ENCODE data around the gene ECPAS. TPM values are rescaled to one million over a fixed set of nuclear protein-coding genes. Genes with fewer than 3 reads are reported as not detected.

ECPAS gene
- polyA plus RNA-seq (33.5 to 53.5 TPM (median 46.2 TPM) in 3 replicates), polyA minus RNA-seq (55.9 to 160 TPM (median 94.1 TPM) in 3 replicates)
- polyA plus RNA-seq (2011; ENCODE audit: low read depth) = 38.9 TPM
- 23.9 and 38.6 TPM in 2 replicates for polyA plus RNA-seq (2011; cell fraction: cytosol; rRNA removed)
- polyA plus RNA-seq (2011; cell fraction: nucleus; rRNA removed) = 71.3 and 88.5 TPM in 2 replicates
- polyA plus RNA-seq (2012; ENCODE audit: low replicate concordance) = 31.1 and 48.7 TPM in 2 replicates
- 69.8 TPM for polyA minus RNA-seq (2011; cell fraction: cytosol; rRNA and poly(A)+ RNA removed)
- 83.0 and 155 TPM in 2 replicates for polyA minus RNA-seq (2011; cell fraction: nucleus; rRNA and poly(A)+ RNA removed)

DNA sequence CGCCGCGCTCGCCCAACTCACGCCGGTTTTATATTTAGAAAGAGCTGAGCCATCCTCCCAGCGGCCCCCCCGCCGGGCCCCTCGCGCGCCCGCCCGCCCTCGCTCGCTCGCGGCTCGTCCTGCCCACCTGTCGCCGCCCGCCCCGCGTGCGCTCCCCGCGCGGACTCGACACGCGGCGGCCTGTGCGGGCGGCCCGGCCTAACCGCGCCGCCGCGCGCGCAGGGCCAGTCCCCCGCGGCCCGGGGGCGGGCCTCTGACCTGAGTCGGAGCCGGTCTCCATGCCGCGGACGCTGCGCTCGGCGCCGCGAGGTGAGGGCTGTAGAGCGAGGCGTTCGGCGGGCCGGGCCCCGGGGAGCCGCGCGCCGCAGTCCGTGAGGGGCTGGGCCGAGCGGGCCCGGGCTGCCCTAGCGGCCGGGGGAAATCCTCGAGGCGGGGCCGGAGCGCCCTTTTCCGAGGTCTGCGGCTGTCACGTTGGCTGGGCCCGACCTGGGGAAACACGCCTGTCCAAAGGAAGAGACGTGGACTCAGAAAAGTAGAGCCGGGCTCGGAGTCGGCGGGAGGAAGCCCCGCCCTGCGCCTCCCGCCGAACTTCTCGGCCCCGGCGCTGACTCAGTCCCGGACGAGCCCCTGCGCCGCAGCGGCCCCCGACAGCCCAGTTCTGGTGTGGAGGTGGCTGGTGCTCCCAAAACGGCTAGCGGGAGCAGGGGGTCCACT, at the start of gene ECPAS:
Gene ECPAS, minus strand, starts transcription at position 526 of the 714 bp plus-strand sequence. CDS start 11,465 bp downstream, outside the sequence.
- Histone ChIP-seq H3K4me3 (ENCODE audit: control insufficient read depth in 2 of 3, extremely low read depth in 1 of 3, insufficient read depth in 2 of 3, low read depth in 1 of 3, low read length in 3 of 3) (peak within 1 kb of the TSS; percentile 87 to 93 (median 93)), H3K9me1 (ENCODE audit: control insufficient read depth, extremely low read depth, insufficient read depth, low read length) (no peaks in the 10 kb centered on the region), H3K4me1 (ENCODE audit: control insufficient read depth, extremely low read depth, insufficient read depth, low read length) (peaks cover 8% of the 10 kb centered on the region), H3K9me3 (ENCODE audit: control insufficient read depth, low read depth, low read length) (no peaks in the 10 kb centered on the region), H3K36me3 (ENCODE audit: control insufficient read depth in 2 of 2, extremely low read depth in 1 of 2, insufficient read depth in 2 of 2, low read length in 2 of 2) (no peaks in the 10 kb centered on the region), H3K9ac (ENCODE audit: control insufficient read depth, extremely low read depth, insufficient read depth, low read length) (peak within 1 kb of the TSS; percentile 94), H3K27ac (ENCODE audit: control insufficient read depth, insufficient read depth, low read length) (peak within 1 kb of the TSS; percentile 86), H3K79me2 (ENCODE audit: control insufficient read depth, insufficient read depth, low read length) (peaks cover 44% of the 10 kb centered on the region), H3K4me2 (ENCODE audit: control insufficient read depth, extremely low read depth, insufficient read depth, low read depth, low read length) (peak within 1 kb of the TSS; percentile 95), H4K20me1 (ENCODE audit: control insufficient read depth, extremely low read depth, insufficient read depth, low read length) (peaks cover 6% of the 10 kb centered on the region), H2AFZ (ENCODE audit: control insufficient read depth, low read length) (peak within 1 kb of the TSS; percentile 96), H3K27me3 (ENCODE audit: control insufficient read depth, extremely low read depth, insufficient read depth, low read length) (no peaks in the 10 kb centered on the region)
- dilution Hi-C loops (cut with MboI; ENCODE audit: extremely low pct_ligation_motif_present, low sequenced_read_pairs) = no loop called here
- DNase-seq (ENCODE audit: low read depth, low spot score) (peak; percentile 23), FAIRE-seq (no peak)
- no peak for TF ChIP-seq EZH2 (IDR thresholded peaks at IDR 0.05; ENCODE audit: low read length)
- TF ChIP-seq, protein P1, sequence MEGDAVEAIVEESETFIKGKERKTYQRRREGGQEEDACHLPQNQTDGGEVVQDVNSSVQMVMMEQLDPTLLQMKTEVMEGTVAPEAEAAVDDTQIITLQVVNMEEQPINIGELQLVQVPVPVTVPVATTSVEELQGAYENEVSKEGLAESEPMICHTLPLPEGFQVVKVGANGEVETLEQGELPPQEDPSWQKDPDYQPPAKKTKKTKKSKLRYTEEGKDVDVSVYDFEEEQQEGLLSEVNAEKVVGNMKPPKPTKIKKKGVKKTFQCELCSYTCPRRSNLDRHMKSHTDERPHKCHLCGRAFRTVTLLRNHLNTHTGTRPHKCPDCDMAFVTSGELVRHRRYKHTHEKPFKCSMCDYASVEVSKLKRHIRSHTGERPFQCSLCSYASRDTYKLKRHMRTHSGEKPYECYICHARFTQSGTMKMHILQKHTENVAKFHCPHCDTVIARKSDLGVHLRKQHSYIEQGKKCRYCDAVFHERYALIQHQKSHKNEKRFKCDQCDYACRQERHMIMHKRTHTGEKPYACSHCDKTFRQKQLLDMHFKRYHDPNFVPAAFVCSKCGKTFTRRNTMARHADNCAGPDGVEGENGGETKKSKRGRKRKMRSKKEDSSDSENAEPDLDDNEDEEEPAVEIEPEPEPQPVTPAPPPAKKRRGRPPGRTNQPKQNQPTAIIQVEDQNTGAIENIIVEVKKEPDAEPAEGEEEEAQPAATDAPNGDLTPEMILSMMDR (optimal IDR thresholded peaks at IDR 0.05 in 1 of 3, IDR thresholded peaks at IDR 0.05 in 1 of 3, conservative IDR thresholded peaks at IDR 0.05 in 1 of 3; ENCODE audit: extremely low read depth in 1 of 3, insufficient read depth in 2 of 3, low read length in 3 of 3) = no peak

GRCh38 chr9:111533099-111533790, 49.1 kb upstream of the ECPAS start:
- dilution Hi-C loops (cut with MboI; ENCODE audit: extremely low pct_ligation_motif_present, low sequenced_read_pairs) = no loop called here
- Histone ChIP-seq H3K9me3 (ENCODE audit: control insufficient read depth, low read depth, low read length) (no peaks in the 10 kb centered on the region), H3K27me3 (ENCODE audit: control insufficient read depth, extremely low read depth, insufficient read depth, low read length) (no peaks in the 10 kb centered on the region), H3K9me1 (ENCODE audit: control insufficient read depth, extremely low read depth, insufficient read depth, low read length) (no peaks in the 10 kb centered on the region), H2AFZ (ENCODE audit: control insufficient read depth, low read length) (no peak overlapping the region), H3K9ac (ENCODE audit: control insufficient read depth, extremely low read depth, insufficient read depth, low read length) (no peak overlapping the region), H3K36me3 (ENCODE audit: control insufficient read depth in 2 of 2, extremely low read depth in 1 of 2, insufficient read depth in 2 of 2, low read length in 2 of 2) (no peaks in the 10 kb centered on the region), H3K4me2 (ENCODE audit: control insufficient read depth, extremely low read depth, insufficient read depth, low read depth, low read length) (no peak overlapping the region), H3K4me1 (ENCODE audit: control insufficient read depth, extremely low read depth, insufficient read depth, low read length) (no peaks in the 10 kb centered on the region), H3K79me2 (ENCODE audit: control insufficient read depth, insufficient read depth, low read length) (no peaks in the 10 kb centered on the region), H3K4me3 (ENCODE audit: control insufficient read depth in 2 of 3, extremely low read depth in 1 of 3, insufficient read depth in 2 of 3, low read depth in 1 of 3, low read length in 3 of 3) (no peak overlapping the region), H4K20me1 (ENCODE audit: control insufficient read depth, extremely low read depth, insufficient read depth, low read length) (no peaks in the 10 kb centered on the region), H3K27ac (ENCODE audit: control insufficient read depth, insufficient read depth, low read length) (no peak overlapping the region)
- FAIRE-seq = no peak
- DNase-seq (ENCODE audit: low read depth, low spot score) = no peak
- TF ChIP-seq EZH2 (IDR thresholded peaks at IDR 0.05; ENCODE audit: low read length) = no peak
- TF ChIP-seq, protein P1 (optimal IDR thresholded peaks at IDR 0.05 in 1 of 3, IDR thresholded peaks at IDR 0.05 in 1 of 3, conservative IDR thresholded peaks at IDR 0.05 in 1 of 3; ENCODE audit: extremely low read depth in 1 of 3, insufficient read depth in 2 of 3, low read length in 3 of 3) = no peak
